SK-N-SH treated with all-trans-retinoic acid at 6 μM for 48 hours (cell line): Measurements from ENCODE around the gene ZBTB7B.

Experiments
- ATAC-seq: fragments of 200-7000 bp; cut with Tn5 transposase; 3 replicates; pipeline ENCODE4 v1.9.1; 2020; ENCODE audit warnings: mild to moderate bottlenecking, moderate library complexity
- ARNTL ChIP-seq: fragments of 450-650 bp; formaldehyde crosslinking; IDR thresholded peaks from 2 replicates; pipeline ENCODE4 v1.5.0; 2020; ENCODE audit warnings: low read depth, mild to moderate bottlenecking, moderate library complexity, borderline replicate concordance
- BACH2 ChIP-seq: fragments of 250-450 bp; sonication (Bioruptor Pico); IDR thresholded peaks from 2 replicates; pipeline ENCODE4 v1.9.0; 2021; ENCODE audit warnings: mild to moderate bottlenecking, borderline replicate concordance
- CREB5 ChIP-seq: fragments of 250-450 bp; sonication (Bioruptor Pico); IDR thresholded peaks from 2 replicates; pipeline ENCODE4 v1.5.1; 2020; ENCODE audit warnings: low read depth, mild to moderate bottlenecking, moderate library complexity
- CSDC2 ChIP-seq: fragments of 250-450 bp; sonication (Bioruptor Pico); IDR thresholded peaks from 2 replicates; pipeline ENCODE4 v1.5.0; 2020; ENCODE audit warnings: mild to moderate bottlenecking, moderate library complexity
- CSRNP3 ChIP-seq: fragments of 250-450 bp; sonication (Bioruptor Pico); IDR thresholded peaks from 2 replicates; pipeline ENCODE4 v1.5.1; 2021; ENCODE audit warnings: mild to moderate bottlenecking, moderate library complexity
- ISL1 ChIP-seq: fragments of 250-450 bp; sonication (Bioruptor Pico); IDR thresholded peaks from 2 replicates; pipeline ENCODE4 v2.1.2; 2022; ENCODE audit warnings: mild to moderate bottlenecking, moderate library complexity
- PATZ1 ChIP-seq: fragments of 250-450 bp; sonication (Bioruptor Pico); IDR thresholded peaks from 2 replicates; pipeline ENCODE4 v1.8.0; 2020; ENCODE audit warnings: mild to moderate bottlenecking, moderate library complexity, borderline replicate concordance
- POU6F1 ChIP-seq: fragments of 250-450 bp; sonication (Bioruptor Pico); IDR thresholded peaks from 2 replicates; pipeline ENCODE4 v1.8.0; 2021; ENCODE audit warnings: low read depth, mild to moderate bottlenecking, moderate library complexity, borderline replicate concordance
- PPARA ChIP-seq: fragments of 250-450 bp; sonication (Bioruptor Pico); IDR thresholded peaks from 2 replicates; pipeline ENCODE4 v1.5.0; 2020; ENCODE audit warnings: mild to moderate bottlenecking, borderline replicate concordance
- TSHZ2 ChIP-seq: fragments of 250-450 bp; sonication (Bioruptor Pico); IDR thresholded peaks from 2 replicates; pipeline ENCODE4 v1.5.0; 2020; ENCODE audit warnings: mild to moderate bottlenecking, moderate library complexity
- ZFP3 ChIP-seq: fragments of 250-450 bp; sonication (Bioruptor Pico); IDR thresholded peaks from 2 replicates; pipeline ENCODE4 v1.5.0; 2020; ENCODE audit warnings: mild to moderate bottlenecking, moderate library complexity
- ZFP30 ChIP-seq: fragments of 450-650 bp; formaldehyde crosslinking; IDR thresholded peaks from 2 replicates; pipeline ENCODE4 v1.5.0; 2022; ENCODE audit warnings: mild to moderate bottlenecking, moderate library complexity
- ZNF8 ChIP-seq: fragments of 450-650 bp; formaldehyde crosslinking; IDR thresholded peaks from 2 replicates; pipeline ENCODE4 v1.5.0; 2020; ENCODE audit warnings: mild to moderate bottlenecking, moderate library complexity

The ZBTB7B gene

GRCh38 chr1:155012026-155012546 is 9.5 kb downstream of the ZBTB7B start:
- no peak for TF ChIP-seq ZFP30
- TF ChIP-seq PATZ1, result no peak
- ATAC-seq, result no peak; the same call in 2 of the 3 replicates

- TF ChIP-seq PATZ1 (no peak), BACH2 (CRISPR knock-in tag) (no peak), ZFP30 (no peak), CREB5 (CRISPR knock-in tag) (no peak), CSDC2 (CRISPR knock-in tag) (no peak), ARNTL (CRISPR knock-in tag) (no peak), PPARA (no peak), ISL1 (CRISPR knock-in tag) (no peak), ZFP3 (no peak), TSHZ2 (CRISPR knock-in tag) (no peak), ZNF8 (CRISPR knock-in tag) (no peak), POU6F1 (CRISPR knock-in tag) (no peak)
- ATAC-seq, result no peak
These were observed 10.4 kb downstream of the ZBTB7B start for GRCh38 chr1:155012776-155013602.

- TF ChIP-seq PPARA (no peak), POU6F1 (CRISPR knock-in tag) (no peak), CSRNP3 (CRISPR knock-in tag) (no peak)
- TF ChIP-seq, all 23 proteins: peak for 0
- no peak for ATAC-seq
These were observed 11.0 kb downstream of the ZBTB7B start for GRCh38 chr1:155013632-155014031.
